ENCODE measurements around the gene DISC1.

Gene DISC1

DNA sequence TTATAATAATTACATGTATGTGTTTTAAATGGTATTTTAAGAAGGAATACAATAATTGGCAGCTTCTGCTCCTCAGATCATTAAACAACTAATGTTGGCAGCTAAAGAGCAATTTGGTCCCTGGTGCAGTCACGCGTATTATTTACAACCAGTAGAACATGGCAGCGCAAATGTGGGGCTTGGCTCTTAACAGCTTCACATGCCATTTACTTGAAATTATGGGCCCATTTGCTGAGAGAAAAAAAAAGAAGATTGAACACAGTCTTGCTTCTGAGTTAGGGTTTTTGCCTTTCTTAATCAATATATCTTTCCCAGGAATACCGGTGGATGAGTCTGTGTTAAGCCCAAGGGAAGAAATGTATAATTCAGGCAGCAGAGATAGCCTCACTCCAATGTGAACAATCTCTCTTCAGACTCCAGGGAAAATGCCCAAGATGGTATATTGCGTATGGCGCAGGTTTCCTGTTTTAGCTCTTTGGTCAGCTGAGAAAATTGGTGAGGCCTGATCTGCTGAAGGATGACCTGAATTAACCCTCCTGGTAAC, 174.5 kb downstream of the DISC1 start:
- DNase-seq (ENCODE audit: insufficient read length, low spot score): no peak
- TF ChIP-seq CTCF (IDR thresholded peaks at IDR 0.05; ENCODE audit: insufficient read depth, missing control alignments): no peak
- no peak for FAIRE-seq

DNA sequence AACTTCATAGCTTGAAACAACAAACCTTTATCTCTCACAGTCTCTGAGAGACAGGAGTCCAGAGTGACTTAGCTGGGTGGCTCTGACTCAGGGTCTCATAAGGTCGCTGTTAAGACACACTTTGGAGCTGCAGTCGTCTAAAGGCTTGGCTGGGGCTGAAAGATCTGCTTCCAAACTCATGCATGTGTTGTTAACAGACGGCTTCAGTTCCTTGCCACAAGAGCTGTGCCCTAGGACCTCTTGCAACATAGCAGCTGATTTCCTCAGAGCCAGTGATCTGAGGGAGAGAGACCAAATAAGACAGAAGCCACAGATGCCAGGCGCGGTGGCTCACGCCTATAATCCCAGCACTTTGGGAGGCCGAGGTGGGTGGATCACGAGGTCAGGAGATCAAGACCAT, 176.8 kb downstream of the DISC1 start:
- DNase-seq (ENCODE audit: insufficient read length, low spot score) (no peak), FAIRE-seq (no peak)
- TF ChIP-seq CTCF (IDR thresholded peaks at IDR 0.05; ENCODE audit: insufficient read depth, missing control alignments): no peak

DNA sequence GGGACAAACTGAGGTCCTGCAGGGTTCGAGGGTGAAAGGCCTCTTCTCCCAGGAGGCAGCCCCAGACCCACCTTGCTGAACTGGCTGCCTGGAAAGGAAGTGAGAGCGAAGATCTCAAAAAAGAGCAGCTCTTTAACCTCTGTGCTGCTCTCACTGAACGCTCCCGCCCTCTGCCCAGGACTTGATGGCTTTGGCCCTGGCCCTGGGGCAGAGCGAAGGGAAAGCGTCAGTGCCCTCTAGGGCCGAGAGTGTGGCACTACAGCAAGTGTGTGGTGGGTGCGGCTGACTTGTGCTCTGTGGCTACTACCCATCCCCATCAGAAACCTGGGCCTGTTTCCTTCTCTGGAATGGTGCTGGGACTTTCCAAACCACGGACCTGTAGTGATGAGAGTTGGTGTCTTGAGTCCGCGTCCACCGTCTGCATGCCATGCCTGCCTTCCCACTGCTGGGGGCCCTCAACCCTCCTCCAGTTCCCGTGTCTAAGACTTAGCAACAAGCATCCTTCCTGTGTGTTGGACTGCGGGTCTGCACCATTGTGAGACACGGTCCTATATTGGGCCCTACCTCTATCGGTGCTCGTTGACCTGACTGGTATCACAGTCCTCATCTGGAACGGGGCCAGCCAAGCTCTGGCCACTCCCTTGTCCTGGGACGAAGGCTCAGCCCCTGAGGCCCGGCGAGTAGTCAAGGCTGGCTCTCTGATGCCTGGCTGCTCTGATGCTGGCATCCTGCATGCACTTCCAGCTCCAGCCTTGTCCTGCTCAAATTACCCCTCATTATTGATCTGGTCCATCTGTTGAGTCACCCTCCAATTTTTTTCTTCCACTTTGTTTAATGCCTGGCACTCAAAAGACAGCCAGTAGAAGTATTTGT, 180.3 kb downstream of the DISC1 start:
- DNase-seq (ENCODE audit: insufficient read length, low spot score) (peak; percentile 55), FAIRE-seq (no peak)
- peak; percentile 92 for TF ChIP-seq CTCF (IDR thresholded peaks at IDR 0.05; ENCODE audit: insufficient read depth, missing control alignments)

DNA sequence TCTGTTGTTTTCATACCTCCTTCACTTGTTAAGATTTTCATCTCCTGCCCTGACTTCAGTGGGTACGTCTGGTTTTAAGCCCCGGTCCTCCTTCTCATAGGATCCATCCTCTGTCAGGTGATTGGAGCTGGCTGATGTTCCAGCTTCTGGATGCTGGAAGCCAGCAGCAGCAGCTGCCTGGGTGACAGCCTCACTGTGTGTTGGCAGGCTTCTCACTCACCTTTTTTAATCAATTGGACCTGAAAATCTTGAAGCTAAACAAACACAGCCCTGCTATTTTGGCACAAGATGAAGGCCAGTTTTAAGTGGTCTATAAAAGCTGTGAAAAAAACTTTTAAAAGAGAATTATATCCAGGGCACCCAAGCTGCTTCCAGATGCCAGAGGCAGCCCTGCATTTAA, 181.0 kb downstream of the DISC1 start:
- FAIRE-seq: no peak
- no peak for DNase-seq (ENCODE audit: insufficient read length, low spot score)
- TF ChIP-seq CTCF (IDR thresholded peaks at IDR 0.05; ENCODE audit: insufficient read depth, missing control alignments): no peak

DNA sequence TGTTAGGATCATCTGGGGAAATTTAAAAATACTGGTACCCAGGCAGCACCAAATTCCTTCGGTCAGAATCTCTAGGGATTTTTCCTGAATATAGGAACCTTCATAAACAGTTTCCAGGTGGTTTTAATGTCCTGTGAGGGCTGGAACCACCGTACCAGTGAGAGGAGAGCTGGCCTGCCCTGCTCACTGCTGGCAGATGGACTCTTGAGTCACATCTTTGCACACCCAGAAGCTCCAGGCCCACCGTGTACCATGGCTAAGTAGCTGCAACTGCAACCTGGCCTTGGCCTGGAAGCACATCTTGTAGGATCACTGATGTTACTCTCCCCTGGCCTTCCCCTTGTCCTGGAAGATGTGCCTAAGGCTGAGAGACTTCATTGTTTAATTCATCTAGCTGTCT, 181.5 kb downstream of the DISC1 start:
- no peak for FAIRE-seq
- no peak for TF ChIP-seq CTCF (IDR thresholded peaks at IDR 0.05; ENCODE audit: insufficient read depth, missing control alignments)
- DNase-seq (ENCODE audit: insufficient read length, low spot score): no peak

DNA sequence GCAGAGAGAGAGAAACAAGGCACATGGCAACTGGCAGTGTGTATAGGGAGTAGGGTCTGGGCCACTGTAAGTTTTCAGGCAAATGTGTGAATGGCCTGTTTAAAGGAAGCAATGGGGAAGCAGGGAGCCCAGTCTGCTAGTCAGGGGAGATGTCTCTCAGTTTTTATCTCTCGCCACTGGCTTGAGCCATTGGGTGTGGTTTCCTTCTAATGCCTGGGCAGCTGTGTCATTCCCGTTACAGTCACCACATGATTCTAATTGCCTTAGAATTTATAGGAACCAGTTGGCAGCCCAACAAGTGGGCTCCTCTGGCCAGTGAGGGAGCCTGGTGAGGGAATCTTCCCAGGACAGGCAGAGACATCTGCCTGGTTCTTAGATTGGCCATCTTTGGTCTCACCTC, 182.4 kb downstream of the DISC1 start:
- no peak for DNase-seq (ENCODE audit: insufficient read length, low spot score)
- TF ChIP-seq CTCF (IDR thresholded peaks at IDR 0.05; ENCODE audit: insufficient read depth, missing control alignments): no peak

GRCh38 chr1:231810415-231810814, 183.8 kb downstream of the DISC1 start:
- DNase-seq (ENCODE audit: insufficient read length, low spot score) (no peak), FAIRE-seq (no peak)
- no peak for TF ChIP-seq CTCF (IDR thresholded peaks at IDR 0.05; ENCODE audit: insufficient read depth, missing control alignments)

More for the DNA sequence above, 182.4 kb downstream of the DISC1 start:
- no peak for FAIRE-seq

Data from D721Med (cell line).